Measurements from ENCODE around the gene UBE2J2.

- TF ChIP-seq PPARA (CRISPR knock-in tag; IDR thresholded peaks at IDR 0.05; ENCODE audit: borderline replicate concordance) (no peak), CREB5 (CRISPR knock-in tag; IDR thresholded peaks at IDR 0.05; ENCODE audit: low read depth) (no peak), ZFP30 (CRISPR knock-in tag; IDR thresholded peaks at IDR 0.05) (no peak), ARNTL (CRISPR knock-in tag; IDR thresholded peaks at IDR 0.05; ENCODE audit: borderline replicate concordance, low read depth) (no peak), PATZ1 (CRISPR knock-in tag; IDR thresholded peaks at IDR 0.05; ENCODE audit: borderline replicate concordance) (no peak), RARB (CRISPR knock-in tag; IDR thresholded peaks at IDR 0.05) (no peak), ESRRG (CRISPR knock-in tag; IDR thresholded peaks at IDR 0.05) (no peak)
These were observed 26.2 kb upstream of the UBE2J2 start for GRCh38 chr1:1299686-1300351.

Measured in SK-N-SH treated with all-trans-retinoic acid at 6 μM for 48 hours (cell line).